RCC 7860 (cell line): Measurements from ENCODE around the gene SAPCD2.

ENCODE experiments used
- DNase-seq: peaks from one replicate; pipeline ENCODE4 v3.0.0-alpha.2; 2015; ENCODE audit warnings: low spot score
- FAIRE-seq: peaks from 2 replicates; lab custom pipeline; 2012; peaks lifted over from hg19 to GRCh38; lab: Jason Lieb, UNC

SAPCD2 gene

GRCh38 chr9:137107982-137108381 is 37.6 kb upstream of the SAPCD2 start:
- no peak for FAIRE-seq
- DNase-seq, result no peak

GRCh38 chr9:137107312-137107921 is 37.1 kb upstream of the SAPCD2 start:
- DNase-seq, result no peak

GRCh38 chr9:137106662-137107250 is 36.4 kb upstream of the SAPCD2 start:
- FAIRE-seq (no peak), DNase-seq (no peak)

More at GRCh38 chr9:137107312-137107921, 37.1 kb upstream of the SAPCD2 start:
- FAIRE-seq, result no peak

- DNase-seq, result no peak
- no peak for FAIRE-seq
Observed at GRCh38 chr9:137105814-137106661, 35.7 kb upstream of the SAPCD2 start.

GRCh38 chr9:137103206-137103999 is 33.0 kb upstream of the SAPCD2 start:
- DNase-seq (no peak), FAIRE-seq (no peak)

GRCh38 chr9:137099231-137099630 is 28.9 kb upstream of the SAPCD2 start:
- no peak for FAIRE-seq
- no peak for DNase-seq

GRCh38 chr9:137097761-137098462 is 27.6 kb upstream of the SAPCD2 start:
- no peak for DNase-seq
- FAIRE-seq, result no peak

GRCh38 chr9:137096785-137097546 is 26.6 kb upstream of the SAPCD2 start:
- no peak for FAIRE-seq

GRCh38 chr9:137095664-137096517 is 25.5 kb upstream of the SAPCD2 start:
- no peak for DNase-seq
- no peak for FAIRE-seq

More at GRCh38 chr9:137096785-137097546, 26.6 kb upstream of the SAPCD2 start:
- no peak for DNase-seq

GRCh38 chr9:137089232-137089947 is 19.0 kb upstream of the SAPCD2 start:
- no peak for FAIRE-seq
- no peak for DNase-seq

GRCh38 chr9:137088121-137088520 is 17.8 kb upstream of the SAPCD2 start:
- FAIRE-seq (no peak), DNase-seq (no peak)

GRCh38 chr9:137087409-137087925 is 17.1 kb upstream of the SAPCD2 start:
- no peak for FAIRE-seq
- DNase-seq, result no peak

- DNase-seq (peak; percentile 100), FAIRE-seq (peak; percentile 84)
Observed at GRCh38 chr9:137086531-137087408, 16.4 kb upstream of the SAPCD2 start, which contains the start of gene MAN1B1. MAN1B1 (plus strand) TSS chr9:137086985; CDS start chr9:137087000, 15 bp downstream.

GRCh38 chr9:137085920-137086530 is 15.7 kb upstream of the SAPCD2 start:
- peak; percentile 47 for DNase-seq
- no peak for FAIRE-seq

GRCh38 chr9:137084526-137084925 is 14.2 kb upstream of the SAPCD2 start:
- FAIRE-seq, result no peak
- DNase-seq, result no peak

- DNase-seq (peak; percentile 100), FAIRE-seq (peak; percentile 98)
Observed at GRCh38 chr9:137083394-137084004, 13.1 kb upstream of the SAPCD2 start.
